ENCODE data around the gene MAP2.

DNA sequence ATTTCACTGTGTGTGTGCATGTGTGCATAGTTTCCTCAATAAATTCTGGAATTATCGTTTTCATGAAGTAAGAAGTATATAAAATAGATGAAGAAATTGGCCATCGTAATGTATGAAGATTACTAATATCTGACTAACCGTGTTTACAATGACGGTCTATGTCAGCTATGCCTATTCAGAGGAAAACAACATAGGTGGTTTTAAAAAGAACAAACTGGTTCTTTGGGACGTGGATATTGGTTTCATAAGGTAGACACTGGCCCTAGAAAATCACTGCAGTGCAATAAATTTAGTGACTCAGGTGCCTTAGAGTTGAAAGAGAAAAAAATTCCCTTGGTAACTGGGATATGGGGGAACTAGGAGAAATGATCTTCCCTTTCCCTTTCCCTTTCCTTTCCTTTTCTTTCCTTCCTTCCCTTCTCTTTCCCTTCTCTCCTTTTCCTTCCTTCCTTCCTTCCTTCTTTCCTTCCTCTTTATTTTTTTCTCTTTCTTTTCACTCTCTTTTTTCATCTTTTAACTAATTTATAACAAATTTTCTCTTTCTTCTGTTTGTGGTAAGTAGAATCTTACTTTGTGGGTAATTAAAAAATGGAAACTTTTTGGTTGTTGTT, 36.4 kb downstream of the MAP2 start:
- TF ChIP-seq EP300 (IDR thresholded peaks at IDR 0.05) (no peak), POLR2AphosphoS5 (IDR thresholded peaks at IDR 0.05) (no peak), POLR2A (IDR thresholded peaks at IDR 0.05) (no peak), CTCF (IDR thresholded peaks at IDR 0.05) (no peak)
